Measurements from ENCODE around the gene LRMDA. TPM values are rescaled to one million over a fixed set of nuclear protein-coding genes. Genes with fewer than 3 reads are reported as not detected.

LRMDA gene
- total and polyA plus RNA-seq, 2 of the 13 experiments (the other 11 are each of a cell fraction or from before 2014, with no cell fraction given): 13.4 to 22.0 TPM

GRCh38 chr10:75548356-75548755, 116.9 kb downstream of the LRMDA start (continued):
- TF ChIP-seq AKNA (CRISPR knock-in tag; IDR thresholded peaks at IDR 0.05; ENCODE audit: borderline replicate concordance): no peak
- no peak for TF ChIP-seq ZNF138 (CRISPR knock-in tag; IDR thresholded peaks at IDR 0.05; ENCODE audit: low read depth)

GRCh38 chr10:75550191-75550590, 118.8 kb downstream of the LRMDA start:
- no peak overlapping the region for H3K4me3 ChIP-seq (replicated peaks in 1 of 3; ENCODE audit: insufficient read depth in 1 of 3, low read depth in 2 of 3, low read length in 3 of 3)
- BruUV-seq (replicated peaks): no TSS peak
- H3K4me1 ChIP-seq (ENCODE audit: insufficient read depth, low read length): peaks cover 16% of the 10 kb centered on the region
- H3K9ac ChIP-seq (ENCODE audit: insufficient read depth, low read depth, low read length): no peak overlapping the region
- ChIA-PET CTCF (ENCODE audit: low intra/inter-chr PET ratio, low total read pairs) (no interaction called here), POLR2A (no interaction called here)
- no peak overlapping the region for H2AFZ ChIP-seq (ENCODE audit: low read length)
- H3K27me3 ChIP-seq (ENCODE audit: control insufficient read depth in 1 of 2, insufficient read depth in 2 of 2, low read length in 2 of 2): no peaks in the 10 kb centered on the region; a peak in 1 of 5 replicates
- no peaks in the 10 kb centered on the region for H3K9me3 ChIP-seq (ENCODE audit: low read length)
- H3K27ac ChIP-seq (ENCODE audit: extremely low read length, insufficient read depth, low read length): no peak overlapping the region
- intact Hi-C loops (cut with micrococcal nuclease; ENCODE audit: unreplicated experiment): no loop called here
- FAIRE-seq: no peak
- no peaks in the 10 kb centered on the region for H4K20me1 ChIP-seq (ENCODE audit: insufficient read depth, low read length)
- TF ChIP-seq FOXP4 (CRISPR knock-in tag; IDR thresholded peaks at IDR 0.05): no peak
- no peak for TF ChIP-seq MATR3 (CRISPR knock-in tag; IDR thresholded peaks at IDR 0.05)
- no peak for TF ChIP-seq LBX2 (CRISPR knock-in tag; IDR thresholded peaks at IDR 0.05; ENCODE audit: borderline replicate concordance)
- TF ChIP-seq ZFP37 (CRISPR knock-in tag; IDR thresholded peaks at IDR 0.05; ENCODE audit: borderline replicate concordance): no peak
- TF ChIP-seq KLF9 (CRISPR knock-in tag; IDR thresholded peaks at IDR 0.05; ENCODE audit: low read depth): no peak
- no peak overlapping the region for H3K4me2 ChIP-seq (ENCODE audit: low read depth, low read length)
- H3K36me3 ChIP-seq (replicated peaks in 1 of 2; ENCODE audit: control insufficient read depth in 1 of 2, insufficient read depth in 2 of 2, low read length in 2 of 2): no peaks in the 10 kb centered on the region
- no peak for ATAC-seq
- DNase-seq (ENCODE audit: low spot score): no peak
- no peaks in the 10 kb centered on the region for H3K79me2 ChIP-seq (ENCODE audit: insufficient read depth, low read length)
- in situ Hi-C loops (cut with HindIII; ENCODE audit: extremely low pct_ligation_motif_present, low pct_unique_long_range_greater_than_20kb): no loop called here

All from HepG2 (cell line).